AG09319 (cell line): ENCODE results near the gene CDK5RAP2.

Experiments used
- DNase-seq: peaks from one replicate; pipeline ENCODE4 v3.0.0-alpha.2; 2010; ENCODE audit warnings: low read depth; ENCODE audit errors: extremely low read depth
- CTCF ChIP-seq: IDR thresholded peaks from 2 replicates; pipeline ENCODE4 v1.5.1; 2011; ENCODE audit warnings: low read depth, mild to moderate bottlenecking, inconsistent platforms, low read length, moderate library complexity

The CDK5RAP2 gene

GRCh38 chr9:120389867-120390266 is 190.1 kb downstream of the CDK5RAP2 start:
- DNase-seq, result no peak
- no peak for TF ChIP-seq CTCF

GRCh38 chr9:120389300-120389699 is 190.7 kb downstream of the CDK5RAP2 start:
- TF ChIP-seq CTCF, result no peak
- DNase-seq, result no peak

- no peak for DNase-seq
- no peak for TF ChIP-seq CTCF
Observed at GRCh38 chr9:120388003-120388855, 191.7 kb downstream of the CDK5RAP2 start.

- DNase-seq, result no peak
- TF ChIP-seq CTCF, result no peak
Observed at GRCh38 chr9:120387257-120388002, 192.5 kb downstream of the CDK5RAP2 start.

- DNase-seq, result no peak
- TF ChIP-seq CTCF, result no peak
Observed at GRCh38 chr9:120386390-120387131, 193.4 kb downstream of the CDK5RAP2 start.

- DNase-seq, result no peak
- no peak for TF ChIP-seq CTCF
Observed at GRCh38 chr9:120385606-120386389, 194.2 kb downstream of the CDK5RAP2 start.
